Measurements from ENCODE around the gene KLHL36. TPM values are rescaled to one million over a fixed set of nuclear protein-coding genes. Genes with fewer than 3 reads are reported as not detected.
A peak's percentile ranks its signal among the peaks of the same experiment; 100 is the strongest.

KLHL36 gene
- total RNA-seq, 1 experiment from 2014 or later, result 36.7 TPM

DNA sequence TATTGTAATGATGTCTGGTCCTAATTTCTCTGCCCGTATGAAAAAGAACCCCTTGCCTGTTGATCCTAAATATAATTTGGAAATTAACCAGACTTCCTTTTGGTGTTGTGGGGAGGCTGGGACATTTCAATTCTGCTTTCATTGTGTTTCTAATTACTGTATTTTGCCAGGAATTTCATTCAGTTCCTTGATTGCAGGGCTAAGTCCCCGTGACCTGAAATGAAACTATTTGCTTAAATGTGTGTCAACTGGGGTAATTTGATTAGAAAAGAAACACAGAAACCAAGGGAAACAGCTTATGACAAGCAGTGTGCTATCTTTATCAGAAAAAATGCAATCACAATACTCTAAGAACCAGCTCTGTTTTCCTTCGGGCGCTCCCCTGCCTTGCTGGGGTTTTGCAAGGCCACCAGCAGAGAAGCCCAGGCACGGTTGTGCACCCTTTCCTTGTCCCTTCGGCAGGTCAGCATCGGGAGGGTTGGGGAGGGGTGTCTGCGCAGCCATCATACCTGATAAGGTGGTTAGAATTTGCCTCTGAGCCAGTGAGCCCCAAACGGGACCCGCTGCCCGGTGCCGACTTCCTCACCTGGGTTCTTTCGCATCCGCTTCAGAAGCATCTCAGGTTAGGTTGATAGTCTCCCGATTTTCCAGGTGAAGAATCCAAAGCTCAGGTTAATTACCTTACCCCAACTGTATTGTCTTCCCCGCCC is 19.4 kb downstream of the KLHL36 start:
- Mint-ChIP-seq H3K27ac (peak overlapping the region in 2 of 3 experiments; percentile 70 to 83; a peak in 4 of 7 replicates), H3K4me3 (peak overlapping the region in 1 of 2 experiments; percentile 62; a peak in 3 of 5 replicates), H3K27me3 (ENCODE audit: low read depth) (no peaks in the 10 kb centered on the region), H3K4me1 (peaks cover 30 to 36% of the 10 kb centered on the region in 2 experiments), H3K36me3 (ENCODE audit: insufficient read depth in 1 of 3, low read depth in 3 of 3) (peaks cover 3 to 6% (median 5%) of the 10 kb centered on the region in 3 experiments; a peak in 6 of 7 replicates), H3K9me3 (no peaks in the 10 kb centered on the region)
- H2AFZ ChIP-seq (ENCODE audit: low read length), result no peak overlapping the region
- H3K27me3 ChIP-seq (ENCODE audit: insufficient read depth, low read length), result no peaks in the 10 kb centered on the region
- WGBS (ENCODE audit: extremely low coverage, insufficient read length, low lambda C conversion rate), result no CpG with 5 or more reads among the region's 16 CpGs
- no peak overlapping the region for H3K9ac ChIP-seq (ENCODE audit: extremely low read depth, insufficient read length, low read length)
- H4K5ac ChIP-seq (ENCODE audit: insufficient read length, low read depth, low read length), result no peak overlapping the region
- no peak overlapping the region for H3K23ac ChIP-seq (ENCODE audit: insufficient read length, low read depth, low read length)
- no peak overlapping the region for H3K18ac ChIP-seq (ENCODE audit: insufficient read length, low read depth, low read length)
- no peaks in the 10 kb centered on the region for H3K9me3 ChIP-seq (ENCODE audit: control insufficient read depth, low read depth, low read length)
- H4K8ac ChIP-seq (replicated peaks; ENCODE audit: insufficient read length, low read depth, low read length), result no peak overlapping the region
- H2BK5ac ChIP-seq (ENCODE audit: insufficient read length, low read length), result no peak overlapping the region
- no peak overlapping the region for H3K14ac ChIP-seq (ENCODE audit: insufficient read depth, low read length)
- no peaks in the 10 kb centered on the region for H3K4me1 ChIP-seq (ENCODE audit: insufficient read depth, low read length)
- no peaks in the 10 kb centered on the region for H3K79me2 ChIP-seq (ENCODE audit: insufficient read depth, low read length)
- no peak for TF ChIP-seq CTCF (conservative IDR thresholded peaks at IDR 0.05)
- H2BK20ac ChIP-seq (ENCODE audit: low read depth, low read length, poor library complexity, severe bottlenecking), result no peak overlapping the region
- no peak overlapping the region for H2AK5ac ChIP-seq (ENCODE audit: insufficient read length, low read length)
- no peaks in the 10 kb centered on the region for H3K79me1 ChIP-seq (ENCODE audit: insufficient read depth, low read depth, low read length, poor library complexity, severe bottlenecking)
- H2BK12ac ChIP-seq (ENCODE audit: insufficient read length, low read depth, low read length), result no peak overlapping the region
- H3K56ac ChIP-seq (ENCODE audit: insufficient read length, low read depth, low read length), result no peak overlapping the region
- no peak overlapping the region for H3K4me2 ChIP-seq (ENCODE audit: insufficient read depth, insufficient read length, low read length)
- no peak overlapping the region for H2BK15ac ChIP-seq (ENCODE audit: low read depth, low read length)
- H4K20me1 ChIP-seq (ENCODE audit: control insufficient read depth, insufficient read depth, insufficient read length), result no peaks in the 10 kb centered on the region
- H3K23me2 ChIP-seq (ENCODE audit: insufficient read length, low read depth, low read length, poor library complexity, severe bottlenecking), result no peaks in the 10 kb centered on the region
- no peak overlapping the region for H4K91ac ChIP-seq (ENCODE audit: insufficient read length, low read depth, low read length)
- no peak overlapping the region for H2BK120ac ChIP-seq (ENCODE audit: low read depth, low read length, poor library complexity, severe bottlenecking)
- no peak for DNase-seq
- H3T11ph ChIP-seq (ENCODE audit: low read length), result no peak overlapping the region
- no peak overlapping the region for H3K4ac ChIP-seq (ENCODE audit: low read depth, low read length)
- no peak overlapping the region for H3K27ac ChIP-seq (ENCODE audit: insufficient read length, low read depth, low read length)
